ENCODE results near the gene SPNS2. TPM values are rescaled to one million over a fixed set of nuclear protein-coding genes. Genes with fewer than 3 reads are reported as not detected.
A peak's percentile ranks its signal among the peaks of the same experiment; 100 is the strongest.

Gene SPNS2
- total RNA-seq, 1 experiment from 2014 or later: 0.33 TPM

DNA sequence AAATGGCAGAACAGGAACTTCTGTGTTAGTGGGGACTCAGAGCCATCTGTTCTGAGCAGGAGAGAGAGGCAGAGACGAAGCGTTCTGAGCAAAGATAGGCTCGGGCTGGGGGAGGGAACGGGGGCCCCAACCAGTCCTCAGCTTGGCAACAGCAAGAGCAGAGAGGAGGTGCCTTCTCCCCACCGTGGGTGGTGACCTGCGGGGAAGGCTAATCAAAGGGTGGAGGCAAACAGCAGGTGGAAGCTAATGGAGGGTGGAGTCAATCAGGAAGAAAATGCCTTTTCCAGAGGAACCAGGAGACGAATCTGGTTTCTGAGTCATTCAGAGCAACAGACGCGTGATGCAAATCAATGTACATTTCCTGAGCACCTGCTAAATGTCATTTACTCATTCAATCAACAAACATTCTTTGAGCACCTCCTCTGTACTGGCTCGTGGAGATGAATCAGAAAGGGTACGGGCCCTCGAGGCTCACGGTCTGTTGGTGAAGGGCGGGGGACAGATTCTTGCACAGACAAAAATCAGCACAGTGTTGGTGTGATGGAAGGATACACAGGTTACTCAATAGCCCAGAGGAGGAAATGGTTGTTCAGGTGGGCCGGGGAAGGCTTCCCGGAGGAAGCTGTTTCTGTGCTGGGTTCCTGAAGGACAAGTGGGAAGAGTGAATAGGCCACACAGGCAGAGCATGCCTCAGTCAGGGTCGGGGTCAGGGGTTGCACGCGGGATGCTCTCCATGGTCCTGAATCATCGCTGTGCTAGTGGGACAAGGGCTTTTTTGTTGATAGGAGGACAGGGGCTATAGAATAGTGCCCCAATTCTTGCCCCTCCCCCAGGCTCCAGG, 5.7 kb upstream of the SPNS2 start:
- H3K18ac ChIP-seq (ENCODE audit: insufficient read length, low read depth, low read length): no peak overlapping the region
- H3K79me1 ChIP-seq (ENCODE audit: insufficient read depth, low read depth, low read length, poor library complexity, severe bottlenecking): no peaks in the 10 kb centered on the region
- no peak overlapping the region for H3K4me2 ChIP-seq (ENCODE audit: insufficient read depth, insufficient read length, low read length)
- Mint-ChIP-seq H3K4me1 (peaks cover 18 to 22% of the 10 kb centered on the region in 2 experiments), H3K27me3 (ENCODE audit: low read depth) (peaks cover 36% of the 10 kb centered on the region), H3K4me3 (no peak overlapping the region; a peak in 1 of 5 replicates), H3K36me3 (ENCODE audit: insufficient read depth in 1 of 3, low read depth in 3 of 3) (no peaks in the 10 kb centered on the region), H3K27ac (no peak overlapping the region; a peak in 1 of 7 replicates), H3K9me3 (no peaks in the 10 kb centered on the region; a peak in 2 of 5 replicates)
- H4K8ac ChIP-seq (replicated peaks; ENCODE audit: insufficient read length, low read depth, low read length): no peak overlapping the region
- H3K56ac ChIP-seq (ENCODE audit: insufficient read length, low read depth, low read length): no peak overlapping the region
- no peaks in the 10 kb centered on the region for H3K79me2 ChIP-seq (ENCODE audit: insufficient read depth, low read length)
- no peaks in the 10 kb centered on the region for H3K23me2 ChIP-seq (ENCODE audit: insufficient read length, low read depth, low read length, poor library complexity, severe bottlenecking)
- H4K5ac ChIP-seq (ENCODE audit: insufficient read length, low read depth, low read length): no peak overlapping the region
- no peak overlapping the region for H2AFZ ChIP-seq (ENCODE audit: low read length)
- no peaks in the 10 kb centered on the region for H3K4me1 ChIP-seq (ENCODE audit: insufficient read depth, low read length)
- TF ChIP-seq, protein P1, sequence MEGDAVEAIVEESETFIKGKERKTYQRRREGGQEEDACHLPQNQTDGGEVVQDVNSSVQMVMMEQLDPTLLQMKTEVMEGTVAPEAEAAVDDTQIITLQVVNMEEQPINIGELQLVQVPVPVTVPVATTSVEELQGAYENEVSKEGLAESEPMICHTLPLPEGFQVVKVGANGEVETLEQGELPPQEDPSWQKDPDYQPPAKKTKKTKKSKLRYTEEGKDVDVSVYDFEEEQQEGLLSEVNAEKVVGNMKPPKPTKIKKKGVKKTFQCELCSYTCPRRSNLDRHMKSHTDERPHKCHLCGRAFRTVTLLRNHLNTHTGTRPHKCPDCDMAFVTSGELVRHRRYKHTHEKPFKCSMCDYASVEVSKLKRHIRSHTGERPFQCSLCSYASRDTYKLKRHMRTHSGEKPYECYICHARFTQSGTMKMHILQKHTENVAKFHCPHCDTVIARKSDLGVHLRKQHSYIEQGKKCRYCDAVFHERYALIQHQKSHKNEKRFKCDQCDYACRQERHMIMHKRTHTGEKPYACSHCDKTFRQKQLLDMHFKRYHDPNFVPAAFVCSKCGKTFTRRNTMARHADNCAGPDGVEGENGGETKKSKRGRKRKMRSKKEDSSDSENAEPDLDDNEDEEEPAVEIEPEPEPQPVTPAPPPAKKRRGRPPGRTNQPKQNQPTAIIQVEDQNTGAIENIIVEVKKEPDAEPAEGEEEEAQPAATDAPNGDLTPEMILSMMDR (conservative IDR thresholded peaks at IDR 0.05): no peak
- no peak overlapping the region for H2BK5ac ChIP-seq (ENCODE audit: insufficient read length, low read length)
- H3K14ac ChIP-seq (ENCODE audit: insufficient read depth, low read length): no peak overlapping the region
- WGBS (ENCODE audit: extremely low coverage, insufficient read length, low lambda C conversion rate): no CpG with 5 or more reads among the region's 20 CpGs
- no peak overlapping the region for H2AK5ac ChIP-seq (ENCODE audit: insufficient read length, low read length)
- no peak overlapping the region for H3T11ph ChIP-seq (ENCODE audit: low read length)
- H3K27me3 ChIP-seq (ENCODE audit: insufficient read depth, low read length): peaks cover 4% of the 10 kb centered on the region; the same call in 1 of the 2 replicates
- H2BK20ac ChIP-seq (ENCODE audit: low read depth, low read length, poor library complexity, severe bottlenecking): no peak overlapping the region
- H3K23ac ChIP-seq (ENCODE audit: insufficient read length, low read depth, low read length): no peak overlapping the region
- H2BK12ac ChIP-seq (ENCODE audit: insufficient read length, low read depth, low read length): no peak overlapping the region
- H3K9ac ChIP-seq (ENCODE audit: extremely low read depth, insufficient read length, low read length): peak overlapping the region; percentile 14
- H2BK15ac ChIP-seq (ENCODE audit: low read depth, low read length): no peak overlapping the region
- H2BK120ac ChIP-seq (ENCODE audit: low read depth, low read length, poor library complexity, severe bottlenecking): no peak overlapping the region
- no peak overlapping the region for H3K27ac ChIP-seq (ENCODE audit: insufficient read length, low read depth, low read length)
- no peak overlapping the region for H4K91ac ChIP-seq (ENCODE audit: insufficient read length, low read depth, low read length)
- H3K9me3 ChIP-seq (ENCODE audit: control insufficient read depth, low read depth, low read length): no peaks in the 10 kb centered on the region
- H4K20me1 ChIP-seq (ENCODE audit: control insufficient read depth, insufficient read depth, insufficient read length): peaks cover 3% of the 10 kb centered on the region
- peak; percentile 95 for DNase-seq
- H3K4ac ChIP-seq (ENCODE audit: low read depth, low read length): no peak overlapping the region
